DMS 273 (cell line): Measurements from ENCODE around the gene LSR.

Experiments
- DNase-seq: peaks from one replicate; lab custom pipeline; 2025; ENCODE audit not compliant: unreplicated experiment; lab: John Stamatoyannopoulos, UW

LSR gene

GRCh38 chr19:35248310-35249145 is at the start of gene LSR:
LSR (plus strand) TSS chr19:35249002; CDS start chr19:35249023, 21 bp downstream.
- DNase-seq = peak; percentile 52

- no peak for DNase-seq
Measured at GRCh38 chr19:35199481-35199880, 49.3 kb upstream of the LSR start.

GRCh38 chr19:35202722-35203688 is 45.8 kb upstream of the LSR start:
- no peak for DNase-seq

GRCh38 chr19:35204799-35205732 is 43.7 kb upstream of the LSR start:
- DNase-seq = no peak

GRCh38 chr19:35205733-35206323 is 43.0 kb upstream of the LSR start:
- no peak for DNase-seq

- DNase-seq = no peak
Measured at GRCh38 chr19:35206379-35206778, 42.4 kb upstream of the LSR start.

GRCh38 chr19:35206855-35207254 is 41.9 kb upstream of the LSR start:
- DNase-seq = no peak

- no peak for DNase-seq
Measured at GRCh38 chr19:35207391-35207871, 41.4 kb upstream of the LSR start.

- DNase-seq = no peak
Measured at GRCh38 chr19:35208121-35208520, 40.7 kb upstream of the LSR start.

- DNase-seq = no peak
Measured at GRCh38 chr19:35209646-35210045, 39.2 kb upstream of the LSR start.

GRCh38 chr19:35211545-35212230 is 37.1 kb upstream of the LSR start:
- DNase-seq = no peak

GRCh38 chr19:35212241-35212640 is 36.6 kb upstream of the LSR start:
- no peak for DNase-seq

- peak; percentile 72 for DNase-seq
Measured at GRCh38 chr19:35213663-35214632, 34.9 kb upstream of the LSR start.

GRCh38 chr19:35214766-35215422 is 33.9 kb upstream of the LSR start:
- DNase-seq = no peak

GRCh38 chr19:35216016-35216832 is 32.6 kb upstream of the LSR start:
- no peak for DNase-seq

GRCh38 chr19:35216833-35217648 is 31.8 kb upstream of the LSR start:
- peak; percentile 15 for DNase-seq
